NCI-H2196 treated with DMSO at 0.1 percent for 48 hours (cell line): ENCODE results near the gene COL27A1.

Experiments used
- DNase-seq: peaks from one replicate; lab custom pipeline; 2025; ENCODE audit not compliant: unreplicated experiment; lab: John Stamatoyannopoulos, UW

The COL27A1 gene

DNA sequence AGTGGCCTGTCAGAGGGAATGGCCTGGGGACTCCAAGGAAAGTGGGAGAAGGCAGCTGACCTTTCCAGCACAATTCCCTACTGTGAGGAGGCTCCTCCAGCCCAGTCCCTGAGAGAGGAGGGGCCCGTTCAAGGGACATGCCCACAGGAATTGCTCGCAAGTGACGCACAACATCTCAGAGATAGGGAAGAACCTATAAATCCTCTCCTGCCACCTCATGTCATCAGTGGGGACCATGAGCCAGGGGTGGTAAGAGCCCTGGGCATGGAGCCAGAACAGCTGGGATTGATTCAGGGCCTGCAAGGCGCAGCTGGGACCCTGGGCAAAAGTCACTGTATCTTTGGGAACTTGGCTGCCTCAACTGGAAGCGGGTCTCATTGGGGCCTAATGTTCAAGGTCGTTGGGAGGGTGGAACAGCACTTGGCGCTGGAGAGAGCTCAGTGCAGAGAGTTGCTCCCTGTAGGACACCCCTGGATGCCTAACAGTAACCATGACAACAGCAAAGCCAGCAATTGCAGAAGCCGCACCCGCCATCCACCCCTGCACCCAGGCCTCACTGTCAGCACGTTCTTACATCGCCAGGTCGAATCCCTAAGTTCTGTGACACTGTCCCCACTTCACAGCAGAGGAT is 126.3 kb downstream of the COL27A1 start:
- DNase-seq: no peak

DNA sequence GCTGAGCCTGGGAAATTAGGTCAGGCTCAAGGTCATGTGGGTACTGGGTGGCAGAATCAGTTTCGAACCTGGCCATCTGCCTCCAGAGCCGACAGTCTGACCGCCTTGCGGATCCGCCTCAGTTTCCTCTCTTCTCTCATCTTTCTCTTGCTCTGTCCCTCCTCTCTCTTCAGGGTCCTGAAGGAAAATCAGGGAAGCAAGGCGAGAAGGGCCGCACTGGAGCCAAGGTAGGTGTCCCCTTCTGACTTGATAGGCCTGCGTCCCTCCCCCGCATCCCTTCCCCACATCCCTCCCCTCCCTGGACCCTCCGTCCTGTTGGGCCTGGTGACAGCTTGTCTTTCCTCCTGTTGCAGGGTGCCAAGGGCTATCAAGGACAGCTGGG is 126.8 kb downstream of the COL27A1 start:
- no peak for DNase-seq

DNA sequence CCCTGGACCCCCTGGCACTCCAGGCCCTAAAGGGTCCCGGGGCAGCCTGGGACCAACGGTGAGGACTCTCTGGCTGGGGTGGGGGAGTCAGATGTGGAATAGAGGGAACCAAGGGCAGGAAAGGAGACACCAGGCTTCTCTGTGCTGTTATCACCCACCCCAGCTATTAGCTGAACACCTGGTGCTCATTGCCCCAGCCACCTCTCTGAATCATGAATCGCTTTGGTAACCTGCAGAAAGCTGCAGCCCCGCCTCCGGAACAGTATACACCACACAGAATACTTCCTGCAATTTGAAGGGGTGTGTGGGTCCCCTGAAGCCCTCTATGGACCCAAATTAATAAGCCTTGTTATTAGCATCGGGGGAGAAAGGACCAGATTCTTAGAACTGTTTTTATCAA is 127.2 kb downstream of the COL27A1 start:
- no peak for DNase-seq

DNA sequence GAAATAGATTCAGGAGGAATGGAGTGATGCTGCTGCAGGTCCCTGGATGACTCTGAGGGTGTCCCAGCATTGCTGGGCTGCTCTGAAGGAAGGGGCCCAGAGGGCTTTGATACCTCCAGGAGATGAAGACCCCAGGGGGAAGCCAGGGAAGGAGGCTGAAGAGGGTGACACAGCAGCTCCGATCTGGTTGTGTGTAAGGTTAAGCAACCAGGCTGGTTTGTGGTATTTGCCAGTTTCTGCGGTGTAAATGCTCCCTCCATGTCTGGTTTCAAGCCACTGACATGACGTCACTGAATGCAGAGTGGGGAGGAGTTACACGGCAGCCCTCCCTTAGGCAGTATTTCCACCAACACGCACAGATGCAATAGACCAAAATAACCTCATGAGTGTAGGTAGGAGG is 127.6 kb downstream of the COL27A1 start:
- DNase-seq: no peak

DNA sequence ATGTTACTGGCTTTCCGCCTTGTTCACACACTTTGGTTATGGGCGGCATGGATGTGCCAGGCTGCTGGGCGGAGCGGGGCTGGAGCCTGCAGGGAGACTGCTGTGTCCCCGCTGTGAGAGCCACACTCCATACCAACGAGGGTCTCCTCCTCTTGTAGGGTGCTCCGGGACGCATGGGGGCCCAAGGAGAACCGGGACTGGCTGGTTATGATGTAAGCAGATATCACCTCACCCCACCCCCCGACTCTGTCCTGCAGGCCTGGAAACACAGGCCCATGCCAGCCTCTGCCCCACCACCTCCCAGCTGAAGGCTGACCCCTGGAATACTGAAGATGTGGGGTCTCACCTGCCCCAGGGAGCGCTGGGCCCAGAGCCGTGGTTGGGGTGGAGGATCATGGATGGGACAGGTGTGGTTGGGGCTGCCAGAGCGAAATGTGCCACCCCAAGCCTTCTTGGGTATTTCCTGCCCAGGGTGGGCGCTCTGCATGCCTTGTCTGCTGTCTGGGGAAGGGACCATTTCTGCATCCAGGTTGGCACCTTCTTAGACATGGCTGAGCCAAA is 128.3 kb downstream of the COL27A1 start:
- no peak for DNase-seq

DNA sequence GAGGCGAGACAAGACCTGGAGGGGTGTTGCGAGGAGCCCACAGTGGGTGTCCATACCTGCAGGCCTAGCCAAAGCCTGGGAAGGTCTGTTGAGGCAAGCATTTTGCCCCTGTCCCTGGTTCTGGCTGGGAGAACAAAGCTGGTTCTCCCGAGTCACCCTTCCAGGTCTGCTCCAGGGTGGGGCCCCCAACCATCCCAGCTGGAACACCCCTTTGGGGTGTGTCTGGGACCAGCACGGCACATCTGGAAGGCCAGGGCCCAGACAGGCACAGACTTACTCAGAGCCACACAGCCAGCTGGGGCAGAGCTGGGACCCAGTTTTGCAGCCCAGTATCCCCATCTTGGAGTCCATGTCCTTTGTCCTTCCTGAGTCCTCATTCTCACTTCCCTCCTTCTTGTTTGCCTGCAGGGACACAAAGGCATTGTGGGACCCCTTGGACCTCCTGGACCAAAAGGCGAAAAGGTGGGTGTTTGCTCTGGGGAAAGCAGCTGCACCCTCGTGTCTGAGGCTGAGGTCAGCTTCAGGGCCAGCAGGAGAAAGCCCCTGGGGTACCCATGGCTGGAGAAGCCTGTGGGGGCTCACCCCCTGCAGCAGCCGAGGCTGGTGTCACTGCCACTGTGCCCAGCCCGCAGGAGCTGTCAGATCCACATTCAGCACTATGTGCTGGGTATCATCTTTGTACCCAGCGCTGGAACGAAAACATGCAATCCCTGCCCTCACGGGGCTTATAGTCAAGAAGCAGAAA is 129.2 kb downstream of the COL27A1 start:
- DNase-seq: no peak

DNA sequence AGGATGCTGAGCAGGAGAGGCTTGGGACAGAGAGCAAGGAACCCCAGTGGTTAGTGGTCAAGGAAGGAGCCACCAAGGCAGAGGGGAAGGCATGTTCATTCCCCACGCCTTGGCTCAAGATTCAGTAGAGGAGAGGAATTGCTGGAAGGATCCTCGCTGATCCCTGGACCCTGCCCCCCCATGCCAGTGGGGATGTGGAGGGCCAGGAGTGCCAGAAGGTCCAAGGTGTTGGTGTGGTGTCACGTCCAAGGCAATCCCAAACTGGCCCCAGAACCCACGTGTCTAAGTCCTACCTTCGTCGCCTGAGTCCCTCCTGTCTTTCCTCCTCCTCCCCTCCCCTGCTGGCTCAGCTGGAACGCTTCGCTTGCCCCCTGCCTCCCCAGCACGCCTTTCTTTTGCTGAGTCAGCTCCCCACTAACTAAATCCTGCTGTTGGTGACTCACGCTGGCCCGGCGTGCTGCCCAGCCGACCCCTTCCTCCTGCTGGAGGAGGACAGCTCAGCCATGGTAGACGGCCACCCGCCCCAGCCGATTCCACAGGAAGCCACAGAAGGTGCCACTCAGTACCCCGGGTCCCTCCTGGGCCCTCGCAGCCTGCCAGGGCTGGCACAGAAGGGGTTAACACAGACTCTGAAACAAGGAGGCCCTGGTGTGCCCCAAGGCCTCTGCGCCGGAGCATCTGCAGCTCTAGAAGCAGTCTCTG is 130.0 kb downstream of the COL27A1 start:
- no peak for DNase-seq

DNA sequence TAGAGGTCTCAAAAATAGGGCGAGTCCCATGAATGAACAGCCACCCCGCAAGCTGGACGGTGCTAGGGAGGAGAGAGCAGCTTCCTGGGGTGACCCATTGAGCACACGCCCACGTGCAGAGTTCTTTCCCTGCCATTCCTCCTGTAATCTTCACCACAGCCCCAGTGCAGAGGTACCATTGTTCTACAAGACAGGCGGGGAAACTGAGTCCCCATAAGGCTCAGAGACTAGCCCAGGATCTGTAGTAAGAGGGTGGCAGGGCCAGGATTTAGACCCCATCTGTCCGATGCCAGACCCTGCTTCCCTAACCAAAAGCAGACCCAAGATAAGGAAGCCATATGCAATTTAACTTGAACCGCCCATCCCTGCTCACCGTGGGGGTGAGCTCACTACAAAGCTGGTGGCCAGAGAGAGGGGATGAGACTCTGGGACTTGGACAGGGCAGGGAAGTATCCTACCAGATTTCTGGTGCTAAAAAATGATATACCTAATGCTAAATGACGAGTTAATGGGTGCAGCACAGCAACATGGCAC is 130.9 kb downstream of the COL27A1 start:
- no peak for DNase-seq

DNA sequence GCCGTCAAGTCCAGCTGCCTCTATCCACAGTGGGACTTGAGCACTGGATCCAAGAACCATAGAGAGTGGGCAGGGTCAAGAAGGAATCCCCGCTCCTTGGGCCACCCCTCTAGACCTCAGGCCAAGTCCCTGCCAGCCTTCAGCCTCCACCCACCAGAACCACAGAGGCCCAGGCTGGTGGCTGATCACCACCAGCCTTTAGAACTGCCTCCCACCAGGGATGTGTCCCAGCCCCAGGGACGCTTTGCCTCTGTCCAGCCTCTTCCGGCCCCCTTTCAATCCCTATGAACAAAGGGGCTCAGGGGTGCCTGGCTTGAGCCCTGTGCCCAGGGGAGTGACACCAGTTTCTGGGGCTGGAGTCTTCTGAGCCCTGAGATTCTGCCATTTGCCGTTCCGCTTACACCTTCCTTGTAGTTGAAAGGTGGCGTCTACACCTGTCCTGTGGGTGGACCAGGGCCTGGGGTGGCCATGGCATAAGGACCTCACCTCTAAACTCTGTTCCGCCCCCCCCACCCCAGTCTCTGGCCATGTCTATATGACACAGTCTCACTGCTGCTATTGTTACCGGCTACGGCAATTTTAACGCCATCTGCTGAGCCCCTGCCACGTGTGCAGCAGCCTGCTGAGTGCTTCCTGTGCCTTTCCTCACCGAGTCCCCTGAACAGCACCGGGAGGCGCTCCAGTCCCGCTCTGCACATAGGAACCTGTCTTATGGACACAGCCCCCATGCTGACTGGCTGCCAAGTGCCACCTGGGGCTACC is 131.8 kb downstream of the COL27A1 start:
- no peak for DNase-seq

DNA sequence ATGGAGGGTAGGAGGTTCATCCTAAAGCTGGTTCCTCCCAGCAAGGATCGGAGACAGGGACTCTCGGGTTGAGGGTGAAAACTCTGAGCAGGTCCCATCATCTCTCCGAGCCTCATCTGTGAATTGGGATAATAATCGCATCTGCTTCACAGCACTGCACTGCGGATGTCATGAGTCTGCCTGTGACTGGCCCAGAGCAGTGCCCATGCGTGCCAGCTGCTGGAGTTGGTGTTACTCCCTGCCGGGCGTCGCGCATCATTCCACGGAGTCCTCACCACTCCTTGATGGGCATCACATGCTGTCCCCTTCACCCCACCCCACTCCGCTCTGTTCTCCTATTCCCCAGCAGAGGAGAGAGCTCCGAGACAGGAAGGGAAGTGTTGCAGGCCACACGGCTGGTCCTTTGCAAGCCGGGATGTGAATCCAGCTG is 132.4 kb downstream of the COL27A1 start:
- DNase-seq: no peak

DNA sequence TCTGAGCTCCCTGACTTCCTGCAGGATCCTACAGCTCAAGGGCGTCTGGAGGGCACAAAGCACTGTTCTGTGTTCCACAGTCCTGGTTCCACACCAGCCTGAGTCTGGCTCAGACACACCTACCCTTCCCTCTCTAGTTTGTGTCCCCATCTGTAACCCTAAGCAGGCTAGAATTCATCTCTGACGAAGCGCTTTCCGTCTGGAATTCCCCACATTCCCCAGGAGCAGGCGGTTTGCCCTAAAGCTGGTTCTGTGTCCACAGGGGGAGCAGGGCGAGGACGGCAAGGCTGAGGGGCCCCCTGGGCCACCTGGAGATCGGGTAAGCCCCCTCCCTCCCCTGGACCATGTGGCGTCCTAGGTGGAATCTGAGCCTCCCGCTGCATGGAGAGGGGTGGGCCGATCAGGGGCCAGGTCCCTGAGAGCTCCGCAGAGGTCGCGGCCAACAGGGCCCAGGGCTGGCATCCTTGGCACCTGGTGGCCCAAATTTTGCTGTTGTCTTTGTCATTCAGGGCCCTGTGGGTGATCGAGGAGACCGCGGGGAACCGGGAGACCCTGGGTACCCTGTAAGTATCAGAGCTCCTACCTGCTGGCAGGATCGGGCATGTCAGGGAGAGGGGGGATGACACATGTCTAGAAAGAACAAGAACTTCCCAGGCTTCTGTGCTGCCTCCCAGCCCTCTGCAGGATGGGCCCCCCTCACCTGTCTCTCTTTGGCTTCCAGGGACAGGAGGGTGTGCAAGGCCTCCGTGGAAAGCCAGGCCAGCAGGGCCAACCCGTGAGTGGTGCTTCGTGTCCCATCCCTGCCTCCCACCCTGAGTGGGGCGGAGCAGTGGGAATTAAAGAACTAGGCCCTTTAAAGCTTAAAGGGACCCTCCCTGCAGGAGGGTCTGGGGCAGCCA is 133.1 kb downstream of the COL27A1 start:
- DNase-seq: no peak

DNA sequence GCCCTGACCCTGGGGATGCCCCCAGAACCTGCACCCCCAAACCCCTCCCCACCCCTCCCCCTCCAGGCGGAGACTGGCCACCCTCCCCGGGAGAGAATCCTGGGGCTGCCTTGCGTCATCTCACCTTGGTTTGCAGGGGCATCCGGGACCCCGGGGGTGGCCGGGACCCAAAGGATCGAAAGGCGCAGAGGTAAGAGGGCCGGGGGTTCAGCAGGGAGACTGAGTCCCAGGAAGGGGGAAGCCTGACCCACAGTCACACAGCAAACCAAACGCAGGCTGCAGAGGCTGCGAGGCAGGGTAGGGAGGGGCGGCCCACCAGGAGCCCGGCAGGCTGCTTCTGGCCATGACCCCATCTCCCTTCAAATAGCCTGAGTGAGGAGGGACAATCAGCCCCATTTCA is 133.8 kb downstream of the COL27A1 start:
- DNase-seq: no peak

DNA sequence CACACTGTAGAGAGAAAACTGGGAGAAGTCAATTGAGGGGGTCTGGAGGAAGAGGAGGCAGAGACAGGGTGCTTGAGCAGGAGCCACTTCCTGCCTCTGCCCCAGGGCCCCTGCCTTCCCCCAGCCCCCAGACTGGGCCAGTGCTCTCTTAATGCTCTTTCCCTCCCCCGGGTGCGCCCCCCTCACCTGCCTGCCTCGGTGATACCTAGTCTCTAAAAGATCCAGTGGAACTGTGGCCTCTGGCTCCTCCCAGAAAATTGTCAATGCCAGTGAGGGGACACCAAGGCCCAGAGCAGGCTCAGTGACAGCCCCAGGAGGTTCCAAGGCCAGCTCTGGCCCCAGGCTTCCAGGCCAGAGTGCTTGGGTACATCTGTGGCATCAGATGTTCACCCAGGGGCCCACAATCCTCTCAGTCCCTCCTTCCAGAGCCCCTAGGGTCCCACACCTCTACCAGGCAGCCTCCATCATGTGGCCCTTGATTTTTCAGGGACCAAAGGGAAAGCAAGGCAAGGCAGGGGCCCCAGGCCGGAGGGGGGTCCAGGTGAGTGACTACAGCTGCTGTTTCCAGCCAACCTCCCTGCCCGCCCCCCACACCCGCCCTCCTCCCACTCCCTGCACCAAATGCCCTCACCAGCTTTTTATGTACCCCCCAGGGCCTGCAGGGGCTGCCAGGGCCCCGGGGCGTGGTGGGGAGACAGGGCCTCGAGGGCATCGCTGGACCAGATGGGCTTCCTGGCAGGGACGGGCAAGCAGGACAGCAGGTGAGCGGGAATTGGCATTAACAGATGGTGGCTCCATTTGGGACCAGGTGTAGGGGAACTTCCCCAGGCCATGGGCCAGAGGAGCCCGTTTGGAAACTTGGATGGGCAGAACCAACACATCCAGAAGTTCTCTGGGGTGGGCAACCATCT is 134.5 kb downstream of the COL27A1 start:
- DNase-seq: no peak

DNA sequence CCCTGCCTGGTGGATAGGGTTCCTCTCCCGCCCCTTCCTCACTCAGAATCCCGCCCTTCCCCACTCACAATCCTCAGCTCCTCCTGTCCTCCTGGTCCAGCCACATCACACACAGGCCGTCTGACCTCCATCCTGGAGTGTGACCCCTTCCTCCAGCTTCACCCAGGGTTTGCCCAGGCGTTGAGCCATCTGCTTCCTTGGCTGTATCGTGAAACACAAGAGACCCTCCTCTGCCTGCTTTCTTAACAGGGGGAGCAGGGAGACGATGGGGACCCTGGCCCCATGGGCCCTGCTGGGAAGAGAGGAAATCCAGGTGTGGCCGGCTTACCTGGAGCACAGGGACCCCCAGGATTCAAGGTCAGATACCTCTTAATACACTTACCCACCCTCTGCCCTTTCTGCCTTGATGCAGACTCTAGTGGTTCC is 135.2 kb downstream of the COL27A1 start:
- no peak for DNase-seq

DNA sequence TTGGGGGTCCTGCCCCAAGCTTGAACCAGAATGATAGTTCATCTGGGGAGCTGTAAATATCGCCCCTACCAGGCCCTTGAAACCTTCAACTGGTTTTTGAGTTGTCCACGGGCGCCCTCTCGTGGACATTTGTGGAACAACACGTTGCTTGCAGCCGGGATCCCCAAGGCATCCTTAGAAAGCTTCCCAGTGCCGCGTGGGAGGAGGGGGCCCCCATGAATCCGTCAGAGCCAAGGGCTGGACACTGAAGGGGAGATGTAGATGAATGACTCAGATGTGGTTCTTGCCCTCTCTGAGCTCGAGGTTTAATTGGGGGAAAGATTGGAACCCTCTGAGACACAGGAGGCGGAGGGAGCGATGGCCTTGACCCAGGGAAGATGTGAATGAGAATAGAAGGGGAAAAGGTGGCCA is 135.7 kb downstream of the COL27A1 start:
- no peak for DNase-seq

DNA sequence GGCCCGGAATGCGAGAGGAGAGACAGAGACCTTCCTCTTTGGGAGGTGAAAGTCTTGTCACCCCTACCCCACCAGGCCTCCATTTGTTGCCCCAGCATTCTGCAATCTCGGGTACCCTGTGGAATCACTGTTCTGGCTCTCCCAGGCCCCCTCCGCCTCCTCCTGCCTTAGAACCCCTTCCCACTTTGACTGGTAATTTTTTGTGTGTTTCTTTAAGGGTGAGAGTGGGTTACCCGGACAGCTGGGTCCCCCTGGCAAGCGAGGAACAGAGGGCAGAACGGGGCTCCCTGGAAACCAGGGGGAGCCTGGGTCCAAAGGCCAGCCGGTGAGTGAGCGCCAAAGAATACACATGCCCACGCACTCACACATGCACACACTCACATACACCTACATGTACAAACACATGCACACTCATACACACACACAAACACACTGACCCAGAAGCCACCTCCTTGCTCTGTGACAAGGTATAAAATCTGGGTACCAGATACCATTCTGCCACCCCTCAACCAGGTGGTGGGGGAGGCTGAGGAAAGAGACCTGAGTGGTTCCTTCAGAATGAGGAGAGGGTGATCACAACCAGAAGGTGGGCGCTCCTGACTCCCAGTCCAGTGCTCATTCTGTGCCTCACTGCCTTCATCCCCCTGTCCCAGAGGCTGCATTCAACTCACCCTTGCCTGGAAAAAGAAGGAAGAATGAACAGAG is 136.7 kb downstream of the COL27A1 start:
- DNase-seq: no peak

DNA sequence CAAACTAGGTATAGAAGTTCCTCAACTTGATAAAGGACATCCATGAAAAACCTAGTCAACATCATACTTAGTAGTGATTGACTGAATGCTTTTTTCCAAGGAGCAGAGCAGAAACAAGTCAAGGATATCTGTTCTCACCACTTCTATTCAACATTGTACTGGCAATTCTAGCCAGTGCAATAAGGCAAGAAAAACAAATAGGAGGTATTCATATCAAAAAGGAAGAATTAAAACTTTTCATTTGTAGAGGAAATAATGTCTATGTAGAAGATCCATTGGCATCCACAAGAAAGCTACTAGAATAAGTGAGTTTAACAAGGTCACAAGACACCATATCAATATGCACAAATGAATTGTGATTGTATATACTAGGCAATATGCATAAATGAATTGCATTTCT is 139.3 kb downstream of the COL27A1 start:
- DNase-seq: no peak

DNA sequence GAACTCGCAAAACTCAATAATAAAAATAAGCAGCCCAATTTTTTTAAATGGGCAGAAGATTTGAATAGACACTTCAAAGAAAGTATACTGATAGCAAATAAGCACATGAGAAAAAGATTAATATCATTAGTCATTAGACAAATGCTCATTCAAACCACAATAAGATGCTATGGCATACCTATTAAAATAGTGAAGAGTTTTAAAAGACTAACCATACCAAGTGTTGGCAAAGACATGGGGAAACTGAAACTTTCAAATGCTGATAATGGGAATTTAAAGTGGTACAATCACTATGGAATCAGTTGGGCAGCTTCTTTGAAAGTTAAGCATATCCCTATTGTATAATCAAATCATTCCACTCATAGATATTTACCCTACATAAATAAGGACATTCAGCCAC is 141.0 kb downstream of the COL27A1 start:
- DNase-seq: no peak
